Measurements from ENCODE around the gene CDH24. TPM values are rescaled to one million over a fixed set of nuclear protein-coding genes. Genes with fewer than 3 reads are reported as not detected.

Gene CDH24
- total RNA-seq, 4 donors from 2014 or later: 0.36 to 1.7 (median 0.58) TPM

DNA sequence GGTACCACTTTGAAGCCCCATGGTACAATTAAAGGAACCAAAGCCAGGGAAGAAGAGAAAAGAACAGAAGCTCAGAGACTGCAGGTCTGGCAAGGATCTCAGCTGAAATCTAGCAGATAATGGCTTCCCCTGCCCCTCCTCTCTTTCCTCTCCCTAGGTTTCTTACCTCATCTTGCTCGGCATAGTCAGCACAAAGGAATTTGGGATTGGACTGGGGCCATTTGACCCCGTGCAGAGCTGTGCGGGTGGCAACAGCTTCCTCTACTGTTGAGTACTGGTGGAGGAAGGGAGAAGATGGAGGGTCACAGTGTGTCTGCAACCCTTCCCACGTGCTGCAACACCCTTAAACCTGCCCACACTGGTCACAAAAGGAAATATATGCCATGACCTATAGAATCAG lies 4.7 kb upstream of the CDH24 start:
- intact Hi-C loops (cut with DNase I; ENCODE audit: low total_unique reads) (no loop called here), in situ Hi-C loops (cut with MboI; ENCODE audit: low sequenced_read_pairs in 4 of 4) (loop anchor here in 2 of 4 donors (5.0 kb wide), 1 partner anchor 70 kb away; no protein-coding TSS in a partner anchor)
- Histone ChIP-seq H3K36me3 (peaks cover 3 to 83% of the 10 kb centered on the region in 2 donors), H3K4me1 (peaks cover 3 to 8% of the 10 kb centered on the region in 2 donors), H3K27ac (peak overlapping the region; percentile 11 to 57 (median 32)), H3K27me3 (no peaks in the 10 kb centered on the region), H3K9me3 (no peaks in the 10 kb centered on the region), H3K4me3 (no peak overlapping the region)
- ATAC-seq (peak in 1 of 2 donors; percentile 75), DNase-seq (peak in 1 of 2 donors; percentile 83)
- TF ChIP-seq, protein P1, sequence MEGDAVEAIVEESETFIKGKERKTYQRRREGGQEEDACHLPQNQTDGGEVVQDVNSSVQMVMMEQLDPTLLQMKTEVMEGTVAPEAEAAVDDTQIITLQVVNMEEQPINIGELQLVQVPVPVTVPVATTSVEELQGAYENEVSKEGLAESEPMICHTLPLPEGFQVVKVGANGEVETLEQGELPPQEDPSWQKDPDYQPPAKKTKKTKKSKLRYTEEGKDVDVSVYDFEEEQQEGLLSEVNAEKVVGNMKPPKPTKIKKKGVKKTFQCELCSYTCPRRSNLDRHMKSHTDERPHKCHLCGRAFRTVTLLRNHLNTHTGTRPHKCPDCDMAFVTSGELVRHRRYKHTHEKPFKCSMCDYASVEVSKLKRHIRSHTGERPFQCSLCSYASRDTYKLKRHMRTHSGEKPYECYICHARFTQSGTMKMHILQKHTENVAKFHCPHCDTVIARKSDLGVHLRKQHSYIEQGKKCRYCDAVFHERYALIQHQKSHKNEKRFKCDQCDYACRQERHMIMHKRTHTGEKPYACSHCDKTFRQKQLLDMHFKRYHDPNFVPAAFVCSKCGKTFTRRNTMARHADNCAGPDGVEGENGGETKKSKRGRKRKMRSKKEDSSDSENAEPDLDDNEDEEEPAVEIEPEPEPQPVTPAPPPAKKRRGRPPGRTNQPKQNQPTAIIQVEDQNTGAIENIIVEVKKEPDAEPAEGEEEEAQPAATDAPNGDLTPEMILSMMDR (IDR thresholded peaks at IDR 0.05 in 4 of 5, conservative IDR thresholded peaks at IDR 0.05 in 1 of 5): no peak
- no peak for TF ChIP-seq POLR2A (IDR thresholded peaks at IDR 0.05)

DNA sequence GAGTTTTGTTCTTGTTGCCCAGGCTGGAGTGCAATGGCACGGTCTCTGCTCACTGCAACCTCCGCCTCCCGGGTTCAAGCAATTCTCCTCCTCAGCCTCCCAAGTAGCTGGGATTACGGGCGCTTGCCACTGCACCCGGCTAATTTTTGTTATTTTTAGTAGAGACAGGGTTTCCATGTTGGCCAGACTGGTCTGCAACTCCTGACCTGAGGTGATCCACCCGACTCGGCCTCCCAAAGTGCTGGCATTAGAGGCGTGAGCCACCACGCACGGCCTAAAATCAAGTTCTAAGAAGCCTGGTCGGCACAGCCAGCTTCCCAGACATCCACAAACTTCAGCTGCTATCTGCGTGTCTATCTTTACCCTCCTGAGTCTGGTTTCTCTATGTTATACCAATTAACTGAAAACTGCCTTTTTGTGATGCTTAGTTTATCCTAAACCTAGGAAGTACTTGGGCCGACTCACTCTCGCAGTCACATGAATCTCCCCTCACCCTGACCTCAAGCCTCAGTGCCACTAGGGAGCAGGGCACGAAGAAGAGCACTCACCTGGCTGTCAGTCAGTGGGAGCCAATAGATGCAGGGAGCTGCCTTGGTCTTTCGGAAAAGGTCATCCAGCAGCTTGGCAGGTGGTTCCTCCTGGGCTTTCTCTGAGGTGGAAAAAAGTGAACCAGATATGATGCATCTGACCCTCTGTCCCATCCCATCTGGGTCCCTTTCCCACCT lies 3.4 kb upstream of the CDH24 start:
- DNase-seq: no peak

DNA sequence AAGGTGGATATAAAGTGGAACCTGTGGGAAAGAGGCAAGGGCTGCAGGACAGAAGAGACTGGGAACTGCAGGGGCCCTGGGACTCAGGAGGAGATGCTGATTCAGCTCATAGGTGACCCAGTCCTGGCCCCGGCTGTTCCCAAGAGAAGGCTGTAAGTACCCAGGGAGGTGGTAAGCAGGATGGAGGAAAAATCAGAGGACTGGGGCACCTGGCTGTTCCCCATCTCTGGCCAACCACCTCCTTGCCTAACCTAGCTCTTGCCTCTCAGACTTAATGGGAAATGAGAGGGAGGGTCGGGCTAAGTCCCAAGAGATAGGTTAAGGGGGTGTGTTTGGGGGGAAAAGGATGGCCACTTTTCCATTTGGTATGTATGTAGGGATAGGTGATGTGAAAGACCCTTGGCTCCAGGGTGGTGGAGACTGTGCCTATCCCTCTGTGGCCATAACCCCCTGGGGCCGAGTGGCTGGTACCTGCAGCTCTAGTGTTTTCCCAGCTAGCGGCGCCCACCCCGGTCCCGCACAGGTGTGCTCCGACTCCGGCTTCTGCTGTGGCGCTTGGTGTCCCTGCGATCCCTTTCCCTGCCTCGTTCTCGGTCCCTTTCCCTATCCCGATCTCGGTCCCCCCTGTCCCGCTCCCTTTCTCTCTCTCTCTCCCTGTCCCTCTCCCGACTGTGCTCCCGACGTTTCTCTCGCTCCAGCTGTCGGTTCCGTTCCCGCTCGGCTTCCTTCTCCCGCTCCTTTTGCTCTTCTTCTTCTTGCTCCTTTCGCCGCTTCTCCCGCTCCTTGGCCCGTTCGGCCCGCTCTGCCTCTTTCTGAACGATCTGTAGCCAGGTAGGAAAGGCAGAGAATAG lies 1.6 kb upstream of the CDH24 start:
- H3K4me3 ChIP-seq: no peak overlapping the region
- TF ChIP-seq POLR2A (IDR thresholded peaks at IDR 0.05): no peak
- TF ChIP-seq, protein P1 (IDR thresholded peaks at IDR 0.05 in 4 of 5, conservative IDR thresholded peaks at IDR 0.05 in 1 of 5): no peak
- H3K27me3 ChIP-seq: no peaks in the 10 kb centered on the region
- DNase-seq (no peak), ATAC-seq (no peak)
- H3K36me3 ChIP-seq: peaks cover 3 to 52% of the 10 kb centered on the region in 2 donors
- peaks cover 3 to 15% of the 10 kb centered on the region in 2 donors for H3K4me1 ChIP-seq
- H3K9me3 ChIP-seq: no peaks in the 10 kb centered on the region
- in situ Hi-C loops (cut with MboI; ENCODE audit: low sequenced_read_pairs in 4 of 4) (no loop called here), intact Hi-C loops (cut with DNase I; ENCODE audit: low total_unique reads) (loop anchor here (1.0 to 5.0 kb wide), 2 partner anchors 73 to 127 kb away; no protein-coding TSS in a partner anchor)
- H3K27ac ChIP-seq: no peak overlapping the region

More for the DNA sequence above, 3.4 kb upstream of the CDH24 start:
- no peak overlapping the region for H3K4me3 ChIP-seq
- TF ChIP-seq, protein P1 (IDR thresholded peaks at IDR 0.05 in 4 of 5, conservative IDR thresholded peaks at IDR 0.05 in 1 of 5): no peak
- TF ChIP-seq POLR2A (IDR thresholded peaks at IDR 0.05): no peak
- no peaks in the 10 kb centered on the region for H3K27me3 ChIP-seq
- no peak for ATAC-seq
- H3K4me1 ChIP-seq: peaks cover 3 to 15% of the 10 kb centered on the region in 2 donors
- in situ Hi-C loops (cut with MboI; ENCODE audit: low sequenced_read_pairs in 4 of 4): loop anchor here in 2 of 4 donors (5.0 kb wide), 1 partner anchor 68 kb away; no protein-coding TSS in a partner anchor
- intact Hi-C loops (cut with DNase I; ENCODE audit: low total_unique reads): no loop called here
- H3K36me3 ChIP-seq: peaks cover 3 to 71% of the 10 kb centered on the region in 2 donors
- H3K9me3 ChIP-seq: no peaks in the 10 kb centered on the region
- no peak overlapping the region for H3K27ac ChIP-seq

DNA sequence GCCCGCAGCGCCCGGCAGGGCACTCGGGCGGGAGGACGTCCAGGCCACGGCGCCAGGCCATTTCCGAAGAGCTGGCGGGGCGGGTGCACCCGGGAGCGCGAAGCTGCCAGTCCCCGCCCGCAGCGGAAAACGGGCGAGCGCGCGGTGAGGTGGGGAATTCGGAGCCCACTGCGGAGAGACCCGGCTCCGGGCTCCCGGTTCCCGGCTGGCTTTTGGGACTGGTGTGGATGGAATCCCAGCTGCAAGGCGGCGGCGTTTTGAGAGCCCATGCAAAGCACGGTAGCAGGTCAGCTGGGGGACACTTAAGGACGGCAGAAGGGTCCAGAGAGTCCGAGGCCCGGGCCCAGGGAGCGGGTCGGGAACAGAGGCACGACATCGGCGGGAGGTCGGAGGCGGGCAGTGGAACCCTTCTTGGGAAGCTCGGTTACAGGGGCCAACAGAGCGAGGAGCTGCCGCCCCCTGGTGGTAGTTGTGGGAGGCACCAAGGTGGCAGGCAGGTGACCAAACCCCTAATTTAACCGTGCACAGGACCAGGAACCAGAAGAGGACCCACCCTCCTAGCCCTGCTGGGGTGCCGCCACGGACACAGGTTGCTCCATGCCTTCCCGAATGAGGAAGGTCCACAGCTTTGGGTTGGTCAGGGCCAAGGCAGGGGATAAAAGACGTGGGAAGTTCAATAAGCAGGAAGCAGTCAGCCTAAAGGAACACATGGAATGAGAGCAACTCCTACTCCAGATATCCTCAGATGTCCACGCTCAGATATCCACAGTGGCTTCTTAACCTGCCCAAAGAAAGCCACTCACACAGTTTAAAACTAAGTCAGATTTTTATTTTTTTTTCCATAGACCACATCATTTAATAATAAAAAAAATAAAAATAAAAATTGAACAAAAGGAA lies 685 bp upstream of the CDH24 start:
- in situ Hi-C loops (cut with MboI; ENCODE audit: low sequenced_read_pairs in 4 of 4) (no loop called here), intact Hi-C loops (cut with DNase I; ENCODE audit: low total_unique reads) (loop anchor here (1.0 to 5.0 kb wide), 2 partner anchors 72 to 126 kb away; no protein-coding TSS in a partner anchor)
- Histone ChIP-seq H3K9me3 (no peaks in the 10 kb centered on the region), H3K4me3 (peak overlapping the region; percentile 58 to 98 (median 71)), H3K4me1 (peaks cover 3 to 15% of the 10 kb centered on the region in 2 donors), H3K27me3 (no peaks in the 10 kb centered on the region), H3K27ac (peak overlapping the region in 3 of 4 donors; percentile 2 to 65 (median 35)), H3K36me3 (peaks cover 2 to 44% of the 10 kb centered on the region in 2 donors)
- TF ChIP-seq, protein P1 (IDR thresholded peaks at IDR 0.05 in 4 of 5, conservative IDR thresholded peaks at IDR 0.05 in 1 of 5): peak; percentile 90 to 99 (median 96)
- no peak for TF ChIP-seq POLR2A (IDR thresholded peaks at IDR 0.05)
- DNase-seq (peak; percentile 64 to 75), ATAC-seq (peak; percentile 86 to 89)
